Activated naive CD8-positive, alpha-beta T cell treated with anti-CD3 and anti-CD28 coated beads, Interleukin-2, amount 50 U/mL, for 24 hours (primary cell): ENCODE measurements around the gene PTPN21.

Experiments
- ATAC-seq: fragments of 150-1000 bp; cut with Tn5 transposase; one replicate; pipeline ENCODE4 v1.10.0; 2021
- DNase-seq: peaks from one replicate; pipeline ENCODE4 v3.0.0; 2021
- H3K27ac Mint-ChIP-seq: one replicate; pipeline ENCODE4 v1.8.0; 2021; ENCODE audit warnings: mild to moderate bottlenecking, mixed read lengths
- H3K27me3 Mint-ChIP-seq: one replicate; pipeline ENCODE4 v1.8.0; 2021; ENCODE audit warnings: mixed read lengths
- H3K36me3 Mint-ChIP-seq: one replicate; pipeline ENCODE4 v1.8.0; 2021; ENCODE audit warnings: low read depth, mixed read lengths
- H3K4me1 Mint-ChIP-seq: one replicate; pipeline ENCODE4 v1.8.0; 2021; ENCODE audit warnings: mixed read lengths
- H3K4me3 Mint-ChIP-seq: one replicate; pipeline ENCODE4 v1.8.0; 2021; ENCODE audit warnings: mild to moderate bottlenecking, moderate library complexity, mixed read lengths
- H3K9me3 Mint-ChIP-seq: one replicate; pipeline ENCODE4 v1.8.0; 2021; ENCODE audit warnings: mixed read lengths

Gene PTPN21

GRCh38 chr14:88478931-88479330 lies 75.9 kb downstream of the PTPN21 start:
- DNase-seq: no peak
- H3K9me3 Mint-ChIP-seq: no peaks in the 10 kb centered on the region
- peaks cover 6% of the 10 kb centered on the region for H3K27me3 Mint-ChIP-seq
- H3K36me3 Mint-ChIP-seq: no peaks in the 10 kb centered on the region
- ATAC-seq: no peak
- H3K4me1 Mint-ChIP-seq: no peaks in the 10 kb centered on the region
- H3K4me3 Mint-ChIP-seq: no peak overlapping the region
- H3K27ac Mint-ChIP-seq: no peak overlapping the region

DNA sequence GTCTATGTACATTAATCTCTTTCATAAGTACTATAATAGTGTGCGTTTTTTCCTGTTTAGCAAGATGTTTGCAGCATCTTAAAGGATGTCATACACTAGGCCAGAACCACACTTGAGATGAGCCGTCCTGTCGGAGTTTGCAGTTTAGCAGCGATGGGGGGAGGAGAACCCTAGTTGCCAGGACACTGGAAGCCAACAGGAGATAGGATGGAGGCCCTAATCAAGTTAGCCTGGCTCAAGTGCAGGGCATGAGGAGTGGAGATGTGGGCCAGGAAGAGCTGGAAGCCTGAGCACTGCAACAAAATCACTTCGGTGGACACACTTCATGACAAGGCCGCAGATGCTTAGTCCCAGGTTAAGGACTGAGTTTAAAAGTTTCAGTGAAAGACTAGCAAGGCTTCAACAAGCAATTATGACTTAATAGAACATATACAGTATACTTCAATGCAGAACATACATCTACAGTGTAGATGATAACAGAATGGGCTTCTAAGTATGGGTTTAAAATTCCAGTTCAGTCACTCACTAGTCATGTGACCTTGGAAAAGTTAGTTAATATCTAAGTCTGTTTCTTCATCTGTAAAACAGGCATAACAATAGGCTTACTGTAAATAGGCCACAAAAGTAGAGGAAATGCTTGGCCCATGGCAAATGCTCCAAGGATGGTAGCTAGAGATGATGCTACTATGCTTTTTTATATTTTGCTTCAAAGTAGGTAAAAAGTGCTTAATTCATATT lies 77.1 kb downstream of the PTPN21 start:
- Mint-ChIP-seq H3K27me3 (no peaks in the 10 kb centered on the region), H3K9me3 (no peaks in the 10 kb centered on the region), H3K27ac (no peak overlapping the region), H3K36me3 (no peaks in the 10 kb centered on the region), H3K4me1 (no peaks in the 10 kb centered on the region), H3K4me3 (no peak overlapping the region)
- DNase-seq: no peak
- no peak for ATAC-seq

- Mint-ChIP-seq H3K27ac (no peak overlapping the region), H3K27me3 (no peaks in the 10 kb centered on the region), H3K36me3 (no peaks in the 10 kb centered on the region), H3K4me3 (no peak overlapping the region), H3K4me1 (no peaks in the 10 kb centered on the region), H3K9me3 (no peaks in the 10 kb centered on the region)
- no peak for DNase-seq
- ATAC-seq: no peak
These were observed 78.0 kb downstream of the PTPN21 start for GRCh38 chr14:88476825-88477224.

DNA sequence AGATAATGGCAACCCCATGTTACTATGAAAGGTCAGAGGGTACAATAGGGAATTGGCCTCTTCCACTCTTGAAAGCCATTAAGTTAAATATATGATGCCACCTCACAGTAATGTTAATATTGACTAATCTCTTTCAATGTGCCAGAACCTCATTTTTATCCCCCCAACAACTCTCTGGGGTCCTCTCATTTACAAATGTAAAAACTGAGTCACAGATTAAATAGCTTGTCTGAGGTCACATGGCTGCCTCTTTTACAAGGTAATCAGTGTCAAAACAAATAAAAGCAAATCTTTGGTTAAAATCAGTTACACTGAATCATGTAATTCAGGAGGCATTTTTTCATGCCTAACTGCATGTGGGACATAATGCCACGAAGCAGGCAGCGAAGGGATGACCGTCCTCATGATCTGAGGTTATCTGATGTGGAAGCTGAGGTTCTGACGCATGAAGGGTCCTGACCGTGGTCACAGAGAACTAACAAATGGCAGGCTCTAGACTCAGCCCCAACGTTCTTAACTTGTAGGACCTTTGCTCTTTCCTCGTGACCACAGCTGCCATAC lies 78.5 kb downstream of the PTPN21 start:
- Mint-ChIP-seq H3K36me3 (no peaks in the 10 kb centered on the region), H3K27ac (no peak overlapping the region), H3K9me3 (no peaks in the 10 kb centered on the region), H3K4me3 (no peak overlapping the region), H3K27me3 (no peaks in the 10 kb centered on the region), H3K4me1 (no peaks in the 10 kb centered on the region)
- DNase-seq (no peak), ATAC-seq (no peak)

DNA sequence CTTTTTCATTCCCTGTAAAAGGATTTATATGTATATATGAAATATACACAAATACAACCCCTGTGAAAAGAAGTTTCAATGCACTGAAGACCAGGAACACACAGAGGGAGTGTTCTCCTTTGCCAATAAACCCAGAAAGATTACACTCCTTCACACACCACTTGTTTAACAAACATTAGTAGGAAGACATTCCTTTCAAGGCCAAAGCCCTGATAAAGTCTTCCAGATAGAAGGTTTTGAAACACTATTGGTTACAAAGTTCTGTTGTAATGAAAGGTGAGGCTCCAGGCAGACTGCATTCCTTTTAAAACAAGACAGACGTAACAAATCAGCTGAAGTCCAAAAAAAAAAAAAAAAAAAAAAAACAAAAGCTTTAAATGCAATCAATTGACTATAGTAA lies 81.0 kb downstream of the PTPN21 start:
- H3K4me1 Mint-ChIP-seq: no peaks in the 10 kb centered on the region
- no peak overlapping the region for H3K4me3 Mint-ChIP-seq
- DNase-seq: no peak
- H3K27me3 Mint-ChIP-seq: no peaks in the 10 kb centered on the region
- no peak overlapping the region for H3K27ac Mint-ChIP-seq
- no peaks in the 10 kb centered on the region for H3K9me3 Mint-ChIP-seq
- H3K36me3 Mint-ChIP-seq: no peaks in the 10 kb centered on the region
- ATAC-seq: no peak

- H3K27me3 Mint-ChIP-seq: no peaks in the 10 kb centered on the region
- no peaks in the 10 kb centered on the region for H3K4me1 Mint-ChIP-seq
- H3K9me3 Mint-ChIP-seq: no peaks in the 10 kb centered on the region
- H3K27ac Mint-ChIP-seq: no peak overlapping the region
- ATAC-seq (no peak), DNase-seq (no peak)
- no peaks in the 10 kb centered on the region for H3K36me3 Mint-ChIP-seq
- H3K4me3 Mint-ChIP-seq: no peak overlapping the region
These were observed 84.0 kb downstream of the PTPN21 start for GRCh38 chr14:88470542-88471440.

GRCh38 chr14:88468406-88468805 lies 86.4 kb downstream of the PTPN21 start:
- Mint-ChIP-seq H3K36me3 (no peaks in the 10 kb centered on the region), H3K4me3 (no peak overlapping the region), H3K4me1 (no peaks in the 10 kb centered on the region), H3K27me3 (no peaks in the 10 kb centered on the region), H3K27ac (no peak overlapping the region), H3K9me3 (no peaks in the 10 kb centered on the region)
- DNase-seq (no peak), ATAC-seq (no peak)

DNA sequence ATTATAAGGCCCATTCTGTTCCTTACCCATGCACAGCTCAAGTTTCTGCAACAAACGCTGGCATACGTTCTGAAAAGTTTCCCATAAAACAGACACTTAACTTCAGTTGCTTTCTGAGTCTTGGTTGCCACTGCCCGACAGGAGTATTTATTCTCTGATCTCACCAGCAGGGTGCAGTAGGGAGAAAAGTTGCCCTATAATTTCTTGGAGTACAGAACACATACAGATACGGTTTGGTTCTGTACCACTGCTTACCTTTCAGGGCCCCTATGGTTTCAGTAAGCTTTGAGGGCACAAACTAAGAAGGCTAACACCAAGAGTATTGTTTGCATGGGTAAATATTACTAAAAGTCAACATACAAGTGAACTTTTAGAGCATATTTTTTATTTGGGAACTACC lies 91.5 kb downstream of the PTPN21 start:
- DNase-seq (peak; percentile 2), ATAC-seq (no peak)
- no peak overlapping the region for H3K4me3 Mint-ChIP-seq
- no peak overlapping the region for H3K27ac Mint-ChIP-seq
- H3K9me3 Mint-ChIP-seq: peaks cover 5% of the 10 kb centered on the region
- no peaks in the 10 kb centered on the region for H3K4me1 Mint-ChIP-seq
- H3K27me3 Mint-ChIP-seq: no peaks in the 10 kb centered on the region
- H3K36me3 Mint-ChIP-seq: peaks cover 13% of the 10 kb centered on the region

DNA sequence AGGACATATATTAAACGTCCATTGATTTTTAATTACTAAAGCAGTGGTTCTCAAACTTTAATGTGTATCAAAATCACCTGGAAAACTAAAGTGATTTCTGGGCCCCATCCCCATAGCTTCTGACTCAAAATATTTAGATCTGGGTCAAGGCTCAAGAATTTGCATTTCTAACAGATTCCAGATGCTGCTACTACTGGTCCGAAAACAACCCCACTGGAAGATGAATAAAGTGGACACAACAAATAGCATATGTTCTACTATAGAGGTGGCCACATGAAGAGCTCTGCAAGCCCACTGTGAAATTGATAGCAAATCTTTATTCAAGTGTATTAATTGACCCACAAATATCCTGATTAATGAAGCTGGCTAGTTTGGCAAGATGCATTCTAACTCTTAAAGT lies 99.9 kb downstream of the PTPN21 start:
- Mint-ChIP-seq H3K4me3 (no peak overlapping the region), H3K36me3 (peaks cover 36% of the 10 kb centered on the region), H3K27ac (no peak overlapping the region), H3K9me3 (peaks cover 12% of the 10 kb centered on the region), H3K4me1 (no peaks in the 10 kb centered on the region), H3K27me3 (no peaks in the 10 kb centered on the region)
- DNase-seq (no peak), ATAC-seq (no peak)

DNA sequence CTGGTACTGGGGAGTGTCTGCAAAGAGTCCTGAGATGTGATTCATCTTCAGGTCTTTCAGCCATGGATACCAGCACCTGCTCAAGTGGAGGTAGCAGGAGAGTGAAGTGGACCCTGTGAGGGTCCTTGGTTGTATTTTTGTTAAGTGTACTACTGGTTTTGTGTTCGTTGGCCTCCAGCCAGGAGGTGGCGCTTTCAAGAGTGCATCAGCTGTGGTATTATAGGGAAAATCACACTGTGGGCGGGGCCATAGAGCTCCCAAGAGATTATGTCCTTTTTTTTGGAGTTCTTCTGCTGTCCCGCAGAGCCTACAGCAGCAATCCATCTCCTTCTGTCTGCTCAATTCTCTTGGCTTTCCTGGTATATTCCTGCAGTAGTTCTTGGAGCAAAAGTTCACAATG lies 102.6 kb downstream of the PTPN21 start:
- Mint-ChIP-seq H3K9me3 (peaks cover 12% of the 10 kb centered on the region), H3K36me3 (peaks cover 41% of the 10 kb centered on the region), H3K4me3 (no peak overlapping the region), H3K4me1 (no peaks in the 10 kb centered on the region), H3K27me3 (no peaks in the 10 kb centered on the region), H3K27ac (no peak overlapping the region)
- no peak for DNase-seq
- no peak for ATAC-seq

DNA sequence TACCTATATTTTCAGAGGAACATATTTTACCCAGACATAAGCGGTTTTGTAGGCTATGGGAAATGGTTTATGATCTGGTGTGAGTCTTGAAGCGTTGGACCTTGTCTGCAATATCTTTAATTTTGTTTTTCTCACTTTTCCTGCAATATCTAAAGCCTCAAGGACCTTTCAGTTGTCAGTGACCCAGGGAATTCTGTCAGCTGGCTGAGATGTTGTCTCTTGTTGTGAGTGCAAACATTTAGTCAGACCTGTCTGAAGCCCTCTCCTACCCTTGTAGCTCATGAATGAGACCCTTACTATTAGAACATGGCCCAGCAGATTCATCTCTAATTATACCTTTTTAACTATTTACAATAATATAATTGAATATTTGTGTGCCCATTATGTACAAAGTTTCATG lies 115.7 kb downstream of the PTPN21 start:
- Mint-ChIP-seq H3K27me3 (no peaks in the 10 kb centered on the region), H3K4me3 (no peak overlapping the region), H3K4me1 (no peaks in the 10 kb centered on the region), H3K36me3 (peaks cover 8% of the 10 kb centered on the region), H3K9me3 (peaks cover 4% of the 10 kb centered on the region), H3K27ac (no peak overlapping the region)
- DNase-seq: no peak
- ATAC-seq: no peak

DNA sequence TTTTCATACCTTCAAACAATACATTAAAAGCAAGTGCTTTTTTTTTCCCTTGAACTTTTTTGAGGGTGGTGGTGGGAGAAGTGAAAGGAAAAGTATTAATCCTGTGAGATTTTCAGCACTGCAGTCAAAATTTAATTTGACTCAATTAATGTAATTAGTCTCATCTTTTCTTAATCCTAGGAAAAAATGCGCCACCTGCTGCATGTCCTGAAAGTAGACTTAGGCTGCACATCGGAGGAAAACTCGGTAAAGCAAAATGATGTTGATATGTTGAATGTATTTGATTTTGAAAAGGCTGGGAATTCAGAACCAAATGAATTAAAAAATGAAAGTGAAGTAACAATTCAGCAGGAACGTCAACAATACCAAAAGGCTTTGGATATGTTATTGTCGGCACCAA lies 117.1 kb downstream of the PTPN21 start:
- Mint-ChIP-seq H3K4me1 (no peaks in the 10 kb centered on the region), H3K27ac (no peak overlapping the region), H3K36me3 (peaks cover 6% of the 10 kb centered on the region), H3K4me3 (no peak overlapping the region), H3K9me3 (peaks cover 4% of the 10 kb centered on the region), H3K27me3 (no peaks in the 10 kb centered on the region)
- DNase-seq (no peak), ATAC-seq (no peak)

DNA sequence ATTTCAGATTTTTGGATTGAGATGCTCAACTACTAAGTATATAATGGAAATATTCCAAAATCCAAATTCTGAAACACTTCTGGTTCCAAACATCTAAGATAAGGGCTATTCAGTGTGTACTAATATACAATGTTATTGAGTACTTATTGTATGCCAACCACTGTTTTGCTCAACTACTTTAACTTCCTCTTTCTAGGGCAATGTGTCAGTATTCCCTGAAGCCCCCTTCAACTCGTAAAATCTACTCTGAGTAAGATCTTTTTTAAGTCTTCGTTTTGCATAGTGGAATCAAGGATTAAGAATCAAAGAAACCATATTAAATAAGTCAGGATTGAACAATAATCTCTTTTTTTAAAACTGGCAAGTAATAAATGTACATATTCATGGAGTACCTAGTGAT lies 123.8 kb downstream of the PTPN21 start:
- Mint-ChIP-seq H3K4me3 (no peak overlapping the region), H3K36me3 (no peaks in the 10 kb centered on the region), H3K9me3 (no peaks in the 10 kb centered on the region), H3K27ac (no peak overlapping the region), H3K4me1 (no peaks in the 10 kb centered on the region), H3K27me3 (no peaks in the 10 kb centered on the region)
- ATAC-seq: no peak
- no peak for DNase-seq

DNA sequence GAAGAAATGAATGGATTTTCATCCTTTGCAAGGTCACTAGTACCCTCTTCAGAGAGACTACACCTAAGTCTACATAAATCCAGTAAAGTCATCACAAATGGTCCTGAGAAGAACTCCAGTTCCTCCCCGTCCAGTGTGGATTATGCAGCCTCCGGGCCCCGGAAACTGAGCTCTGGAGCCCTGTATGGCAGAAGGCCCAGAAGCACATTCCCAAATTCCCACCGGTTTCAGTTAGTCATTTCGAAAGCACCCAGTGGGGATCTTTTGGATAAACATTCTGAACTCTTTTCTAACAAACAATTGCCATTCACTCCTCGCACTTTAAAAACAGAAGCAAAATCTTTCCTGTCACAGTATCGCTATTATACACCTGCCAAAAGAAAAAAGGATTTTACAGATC lies 128.5 kb downstream of the PTPN21 start:
- Mint-ChIP-seq H3K9me3 (no peaks in the 10 kb centered on the region), H3K4me1 (peaks cover 3% of the 10 kb centered on the region), H3K36me3 (no peaks in the 10 kb centered on the region), H3K27me3 (no peaks in the 10 kb centered on the region), H3K27ac (no peak overlapping the region), H3K4me3 (no peak overlapping the region)
- no peak for ATAC-seq
- no peak for DNase-seq

- Mint-ChIP-seq H3K4me3 (no peak overlapping the region), H3K4me1 (peaks cover 3% of the 10 kb centered on the region), H3K9me3 (no peaks in the 10 kb centered on the region), H3K27me3 (no peaks in the 10 kb centered on the region), H3K27ac (no peak overlapping the region), H3K36me3 (peaks cover 4% of the 10 kb centered on the region)
- DNase-seq: no peak
- no peak for ATAC-seq
These were observed 130.2 kb downstream of the PTPN21 start for GRCh38 chr14:88424573-88424972.
